ENCODE data around the gene LDLRAD3. TPM values are rescaled to one million over a fixed set of nuclear protein-coding genes. Genes with fewer than 3 reads are reported as not detected.

LDLRAD3 gene
- total RNA-seq, 1 donor from 2014 or later: 3.9 TPM

DNA sequence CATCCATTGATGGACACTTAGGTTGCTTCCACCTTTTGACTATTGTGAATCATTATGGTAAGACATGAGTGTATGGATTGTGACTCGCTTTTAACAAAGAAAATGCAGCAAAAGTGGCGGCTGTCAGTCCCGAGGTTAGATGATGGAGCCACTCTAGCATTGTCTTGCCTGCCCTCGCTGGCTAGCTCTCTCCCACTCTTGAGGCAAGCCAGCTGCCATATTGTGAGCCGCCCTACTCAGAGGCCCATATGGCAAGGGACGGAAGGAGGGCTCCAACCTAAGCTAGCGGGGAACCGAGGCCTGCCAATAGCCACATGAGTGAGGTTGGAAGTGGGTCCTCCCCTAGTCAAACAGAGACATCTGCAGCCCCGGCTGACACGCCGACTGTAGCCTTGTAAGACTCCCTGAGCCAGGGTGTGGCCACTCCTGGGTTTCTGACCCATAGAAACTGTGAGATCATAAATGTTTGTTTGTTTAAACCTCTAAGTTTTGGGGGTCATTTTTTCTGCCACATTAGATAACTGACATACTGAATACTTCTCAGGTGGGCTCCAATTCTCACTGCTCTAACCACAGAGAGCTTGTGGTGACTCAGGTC, 160.2 kb downstream of the LDLRAD3 start:
- no peak for DNase-seq (ENCODE audit: low read depth)

GRCh38 chr11:36104660-36104992, 160.8 kb downstream of the LDLRAD3 start:
- no peak for DNase-seq (ENCODE audit: low read depth)

- no peak for DNase-seq (ENCODE audit: low read depth)
Measured at GRCh38 chr11:36105743-36106581, 162.1 kb downstream of the LDLRAD3 start.

- DNase-seq (ENCODE audit: low read depth): no peak
Measured at GRCh38 chr11:36107547-36107946, 163.7 kb downstream of the LDLRAD3 start.

GRCh38 chr11:36108881-36109589, 165.2 kb downstream of the LDLRAD3 start:
- no peak for DNase-seq (ENCODE audit: low read depth)

GRCh38 chr11:36109590-36109849, 165.7 kb downstream of the LDLRAD3 start:
- DNase-seq (ENCODE audit: low read depth): no peak

- no peak for DNase-seq (ENCODE audit: low read depth)
Measured at GRCh38 chr11:36109850-36110606, 166.2 kb downstream of the LDLRAD3 start.

DNA sequence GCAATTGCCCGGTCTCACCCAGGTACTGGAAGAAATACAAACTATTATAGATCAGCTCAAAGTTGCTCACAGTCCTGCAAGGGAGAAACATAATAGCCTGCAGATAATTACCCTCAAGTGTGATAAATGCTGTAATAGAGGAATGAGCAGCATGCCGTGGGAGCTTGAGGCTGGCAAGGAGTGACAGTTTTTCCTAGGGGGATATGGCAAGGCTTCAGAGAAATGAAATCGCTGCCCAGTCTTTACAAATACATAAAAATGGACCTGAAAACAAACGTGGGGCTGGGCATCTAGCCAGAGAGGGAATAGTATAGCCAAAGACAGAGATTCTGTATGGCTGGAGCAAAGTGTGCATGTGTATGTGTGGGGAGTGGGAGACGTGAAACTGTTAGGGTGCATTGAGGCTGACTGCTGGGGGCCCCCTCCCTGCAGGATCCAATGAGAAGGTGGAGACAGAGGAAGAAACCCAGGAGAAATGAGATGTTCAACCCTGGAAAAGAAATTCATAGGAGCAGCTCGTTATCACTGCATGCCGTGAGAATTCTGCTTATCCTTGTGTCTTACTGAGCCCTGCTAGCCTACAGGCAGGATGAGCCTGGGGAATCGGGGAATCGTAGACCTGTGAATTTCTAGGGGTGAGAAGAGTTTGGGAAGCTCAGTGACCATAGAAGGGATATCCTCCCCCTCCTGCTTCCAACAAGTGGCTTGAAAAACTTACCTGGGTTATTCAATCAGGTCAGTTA, 167.0 kb downstream of the LDLRAD3 start:
- no peak for DNase-seq (ENCODE audit: low read depth)

- DNase-seq (ENCODE audit: low read depth): no peak
Measured at GRCh38 chr11:36114095-36114494, 170.2 kb downstream of the LDLRAD3 start.

- no peak for DNase-seq (ENCODE audit: low read depth)
Measured at GRCh38 chr11:36115378-36115801, 171.5 kb downstream of the LDLRAD3 start.

DNA sequence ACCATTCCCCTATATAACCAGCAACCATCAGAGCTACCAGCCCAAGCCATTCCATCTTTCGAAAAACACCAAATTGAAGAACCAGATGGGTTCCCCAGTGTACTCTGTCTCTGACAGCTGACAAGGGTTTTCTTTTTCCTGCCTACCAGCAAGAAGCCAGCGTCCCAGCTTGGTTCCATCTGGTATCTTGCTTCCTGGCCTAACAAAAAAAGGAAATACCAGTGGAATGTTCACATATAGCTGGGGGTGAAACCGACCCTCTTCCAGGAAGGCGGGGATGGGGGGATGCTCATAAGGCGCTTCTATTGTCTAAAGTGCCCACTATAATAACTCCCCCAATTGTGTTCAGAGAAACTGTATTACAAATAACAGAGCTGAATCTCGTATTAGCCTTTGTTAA, 172.3 kb downstream of the LDLRAD3 start:
- no peak for DNase-seq (ENCODE audit: low read depth)

DNA sequence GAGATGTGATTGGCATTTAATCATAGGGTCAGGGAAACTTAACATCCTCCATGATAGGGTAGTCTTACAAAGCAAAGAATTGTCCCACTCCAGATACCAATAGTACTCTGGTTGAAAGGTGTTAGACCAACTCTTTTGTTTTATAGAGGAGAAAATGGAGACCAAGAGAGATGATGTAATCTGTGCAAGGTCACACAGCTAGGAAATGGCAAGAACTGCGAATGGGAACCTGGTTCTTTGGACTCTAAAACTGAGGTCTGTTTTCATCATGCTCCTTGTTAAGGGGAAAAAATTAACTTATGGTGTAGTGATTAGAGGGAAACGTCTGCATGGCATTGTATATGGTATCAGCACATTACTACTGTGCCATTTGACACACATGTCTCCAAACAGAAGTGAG, 174.2 kb downstream of the LDLRAD3 start:
- no peak for DNase-seq (ENCODE audit: low read depth)

- no peak for DNase-seq (ENCODE audit: low read depth)
Measured at GRCh38 chr11:36119300-36119699, 175.4 kb downstream of the LDLRAD3 start.

DNA sequence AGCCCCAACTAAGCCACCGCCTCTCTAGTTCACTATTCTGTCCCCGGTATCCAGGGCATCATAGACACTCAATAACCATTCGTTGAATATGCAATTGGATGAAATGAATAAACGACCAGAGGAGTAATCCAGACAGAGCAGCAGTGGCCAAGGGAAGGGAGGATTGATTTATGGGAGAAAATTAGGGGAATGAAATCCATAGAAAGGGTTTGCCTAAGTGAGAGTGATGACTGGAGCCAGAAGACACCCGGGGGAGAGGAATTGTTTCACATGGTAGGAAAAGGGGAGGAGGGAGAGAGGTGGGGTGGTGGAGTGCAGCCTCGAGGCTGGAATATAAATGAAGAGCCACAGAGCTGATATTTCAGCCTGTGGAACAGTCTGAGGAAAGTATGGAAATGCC, 177.2 kb downstream of the LDLRAD3 start:
- no peak for DNase-seq (ENCODE audit: low read depth)

DNA sequence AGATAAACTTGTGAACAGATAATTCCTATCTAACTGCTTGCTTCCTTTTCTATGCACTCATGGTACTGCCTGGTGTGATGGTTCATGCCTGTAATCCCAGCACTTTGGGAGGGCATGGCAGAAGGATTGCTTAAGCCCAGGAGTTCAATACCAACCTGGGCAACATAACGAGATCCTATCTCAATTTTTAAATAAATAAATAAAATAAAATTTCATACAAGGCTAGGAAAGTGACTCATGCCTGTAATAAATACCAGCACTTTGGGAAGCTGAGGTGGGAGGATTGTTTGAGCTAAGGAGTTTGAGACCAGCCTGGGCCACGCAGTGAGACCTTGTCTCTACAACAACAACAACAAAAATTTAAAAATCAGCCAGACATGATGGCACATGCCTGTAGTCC, 178.8 kb downstream of the LDLRAD3 start:
- DNase-seq (ENCODE audit: low read depth): no peak

DNA sequence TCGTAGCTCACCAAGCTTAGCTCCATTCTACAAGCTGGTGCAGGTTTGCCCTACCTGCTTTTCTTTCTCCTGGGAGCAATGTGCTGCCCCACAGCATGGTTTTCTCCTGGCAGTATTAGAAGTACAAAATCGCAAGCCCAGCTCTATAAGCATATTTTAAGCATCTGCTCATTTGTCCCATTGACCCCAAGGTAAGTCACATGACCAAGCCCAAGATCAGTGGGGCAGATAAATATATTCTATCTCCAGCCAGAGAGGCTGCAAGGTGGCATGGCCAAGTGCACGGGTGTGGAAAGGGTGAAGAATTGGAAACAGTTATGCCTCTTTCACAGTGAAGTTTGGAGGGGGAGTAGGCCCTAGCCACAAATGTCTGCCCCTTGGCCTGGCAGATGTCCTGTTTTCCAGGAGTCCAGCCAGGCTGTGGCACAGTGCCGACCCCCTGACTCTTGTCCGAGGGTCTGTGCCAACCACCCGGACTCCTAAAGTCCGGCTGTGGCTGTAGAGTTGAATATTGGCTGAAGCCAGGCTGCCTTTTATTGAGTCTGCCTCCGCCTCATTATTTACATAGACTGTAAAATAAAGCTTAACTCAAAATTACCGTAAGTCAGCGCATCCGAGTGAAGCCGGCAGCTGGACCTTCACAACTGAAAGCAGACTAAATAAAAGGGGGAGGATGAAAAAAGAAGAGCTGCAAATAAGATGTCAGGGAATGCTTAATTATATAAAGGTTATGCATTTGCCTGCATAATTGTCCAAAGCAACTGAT, 179.7 kb downstream of the LDLRAD3 start:
- peak; percentile 11 for DNase-seq (ENCODE audit: low read depth)

- DNase-seq (ENCODE audit: low read depth): peak; percentile 40
Measured at GRCh38 chr11:36126678-36127077, 182.8 kb downstream of the LDLRAD3 start.

- DNase-seq (ENCODE audit: low read depth): no peak
Measured at GRCh38 chr11:36127550-36127949, 183.7 kb downstream of the LDLRAD3 start.

- no peak for DNase-seq (ENCODE audit: low read depth)
Measured at GRCh38 chr11:36129955-36130354, 186.1 kb downstream of the LDLRAD3 start.

DNA sequence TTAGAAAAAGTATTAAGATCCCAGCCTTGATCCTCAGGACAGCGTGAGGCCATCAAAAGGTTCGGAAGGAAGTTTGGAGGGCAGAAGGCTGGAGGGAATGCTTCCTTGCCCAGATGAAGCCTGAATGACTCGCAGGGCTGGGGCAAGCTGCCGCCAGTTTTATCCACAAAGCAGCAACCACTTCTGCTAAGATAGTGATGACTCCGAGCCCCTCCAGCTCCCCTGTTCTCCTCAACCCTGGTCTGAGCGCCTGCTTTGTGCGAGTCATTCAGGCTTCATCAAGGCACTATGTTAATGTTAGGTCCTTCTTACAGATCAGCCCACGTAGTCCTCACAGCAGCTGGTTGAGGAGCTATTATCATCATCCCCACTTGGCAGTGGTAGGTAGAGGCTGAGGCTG, 186.5 kb downstream of the LDLRAD3 start:
- DNase-seq (ENCODE audit: low read depth): no peak
